Endothelial cell (in vitro differentiated cells): ENCODE measurements around the gene TEX11. TPM values are rescaled to one million over a fixed set of nuclear protein-coding genes. Genes with fewer than 3 reads are reported as not detected.

Experiments used
- DNase-seq: peaks from one replicate; pipeline ENCODE4 v3.0.0; 2021; ENCODE audit warnings: low spot score
- H3K27ac Mint-ChIP-seq: one replicate; pipeline ENCODE4 v1.8.0; 2021; ENCODE audit warnings: mixed read lengths, inconsistent platforms; ENCODE audit not compliant: unreplicated experiment
- H3K27me3 Mint-ChIP-seq: one replicate; pipeline ENCODE4 v1.8.0; 2021; ENCODE audit warnings: mild to moderate bottlenecking, moderate library complexity, mixed read lengths, inconsistent platforms; ENCODE audit not compliant: unreplicated experiment
- H3K36me3 Mint-ChIP-seq: one replicate; pipeline ENCODE4 v1.8.0; 2021; ENCODE audit warnings: mild to moderate bottlenecking, low read depth, mixed read lengths, inconsistent platforms; ENCODE audit not compliant: unreplicated experiment
- H3K4me1 Mint-ChIP-seq: one replicate; pipeline ENCODE4 v1.8.0; 2021; ENCODE audit warnings: mild to moderate bottlenecking, mixed read lengths, inconsistent platforms; ENCODE audit not compliant: unreplicated experiment
- H3K4me3 Mint-ChIP-seq: one replicate; pipeline ENCODE4 v1.8.0; 2021; ENCODE audit warnings: mild to moderate bottlenecking, mixed read lengths, inconsistent platforms; ENCODE audit not compliant: unreplicated experiment
- H3K9me3 Mint-ChIP-seq: one replicate; pipeline ENCODE4 v1.8.0; 2021; ENCODE audit warnings: mixed read lengths, inconsistent platforms; ENCODE audit not compliant: unreplicated experiment
- total RNA-seq: library from RNA; stranded (reverse); fragmentation: NEBNext Ultra II Directional; extraction: Animal tissue kit (Norgen Biotek cat#: 25700); gene quantifications from one replicate; pipeline ENCODE4 v1.2.1, GENCODE V29; 2021; ENCODE audit not compliant: unreplicated experiment
- TF ChIP-seq, protein P1 (sequence below): fragments of 200-600 bp; sonication (generic); IDR thresholded peaks from one replicate; pipeline ENCODE4 v1.5.0; 2021; ENCODE audit warnings: antibody characterized with exemption; ENCODE audit not compliant: unreplicated experiment

Gene TEX11
- total RNA-seq, 1 donor from 2014 or later, result not detected

GRCh38 chrX:70509078-70509477 is 399.4 kb downstream of the TEX11 start:
- TF ChIP-seq, protein P1, sequence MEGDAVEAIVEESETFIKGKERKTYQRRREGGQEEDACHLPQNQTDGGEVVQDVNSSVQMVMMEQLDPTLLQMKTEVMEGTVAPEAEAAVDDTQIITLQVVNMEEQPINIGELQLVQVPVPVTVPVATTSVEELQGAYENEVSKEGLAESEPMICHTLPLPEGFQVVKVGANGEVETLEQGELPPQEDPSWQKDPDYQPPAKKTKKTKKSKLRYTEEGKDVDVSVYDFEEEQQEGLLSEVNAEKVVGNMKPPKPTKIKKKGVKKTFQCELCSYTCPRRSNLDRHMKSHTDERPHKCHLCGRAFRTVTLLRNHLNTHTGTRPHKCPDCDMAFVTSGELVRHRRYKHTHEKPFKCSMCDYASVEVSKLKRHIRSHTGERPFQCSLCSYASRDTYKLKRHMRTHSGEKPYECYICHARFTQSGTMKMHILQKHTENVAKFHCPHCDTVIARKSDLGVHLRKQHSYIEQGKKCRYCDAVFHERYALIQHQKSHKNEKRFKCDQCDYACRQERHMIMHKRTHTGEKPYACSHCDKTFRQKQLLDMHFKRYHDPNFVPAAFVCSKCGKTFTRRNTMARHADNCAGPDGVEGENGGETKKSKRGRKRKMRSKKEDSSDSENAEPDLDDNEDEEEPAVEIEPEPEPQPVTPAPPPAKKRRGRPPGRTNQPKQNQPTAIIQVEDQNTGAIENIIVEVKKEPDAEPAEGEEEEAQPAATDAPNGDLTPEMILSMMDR, result no peak
- peaks cover 3% of the 10 kb centered on the region for H3K27me3 Mint-ChIP-seq
- no peak overlapping the region for H3K27ac Mint-ChIP-seq
- peaks cover 5% of the 10 kb centered on the region for H3K36me3 Mint-ChIP-seq
- DNase-seq, result no peak
- no peak overlapping the region for H3K4me3 Mint-ChIP-seq
- H3K9me3 Mint-ChIP-seq, result no peaks in the 10 kb centered on the region
- H3K4me1 Mint-ChIP-seq, result peaks cover 11% of the 10 kb centered on the region

DNA sequence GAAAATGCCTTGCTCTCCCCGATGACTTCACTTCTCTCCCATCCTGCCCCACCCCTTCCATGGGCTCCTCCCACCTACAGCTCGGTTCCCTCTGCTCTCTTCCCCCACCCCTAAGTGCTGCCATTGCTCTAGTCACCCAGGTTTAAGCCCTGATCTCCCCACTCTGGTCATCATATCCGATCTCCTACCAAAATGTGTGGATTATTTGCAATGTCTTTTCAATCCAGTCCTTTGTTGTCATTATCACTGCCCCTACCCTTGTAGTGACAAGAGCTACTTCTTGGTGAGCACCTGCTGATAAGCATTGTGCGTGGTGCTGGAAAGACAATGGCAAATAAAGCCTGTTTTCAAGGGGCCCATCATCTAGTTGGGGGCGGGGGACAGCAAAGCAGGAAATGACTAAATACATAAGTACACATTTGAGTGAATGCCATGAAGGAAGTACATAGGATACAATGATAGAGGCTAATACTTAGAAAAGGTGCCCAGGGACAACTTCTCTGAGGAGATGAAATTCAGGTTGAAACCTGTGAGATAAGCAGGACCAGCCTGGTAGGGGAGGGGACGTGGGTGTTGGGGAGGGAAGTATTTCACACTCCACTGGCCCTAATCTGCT is 400.1 kb downstream of the TEX11 start:
- no peak overlapping the region for H3K27ac Mint-ChIP-seq
- H3K4me3 Mint-ChIP-seq, result no peak overlapping the region
- no peak for DNase-seq
- TF ChIP-seq, protein P1, result no peak
- H3K27me3 Mint-ChIP-seq, result peaks cover 3% of the 10 kb centered on the region
- H3K36me3 Mint-ChIP-seq, result peaks cover 5% of the 10 kb centered on the region
- peaks cover 11% of the 10 kb centered on the region for H3K4me1 Mint-ChIP-seq
- no peaks in the 10 kb centered on the region for H3K9me3 Mint-ChIP-seq

DNA sequence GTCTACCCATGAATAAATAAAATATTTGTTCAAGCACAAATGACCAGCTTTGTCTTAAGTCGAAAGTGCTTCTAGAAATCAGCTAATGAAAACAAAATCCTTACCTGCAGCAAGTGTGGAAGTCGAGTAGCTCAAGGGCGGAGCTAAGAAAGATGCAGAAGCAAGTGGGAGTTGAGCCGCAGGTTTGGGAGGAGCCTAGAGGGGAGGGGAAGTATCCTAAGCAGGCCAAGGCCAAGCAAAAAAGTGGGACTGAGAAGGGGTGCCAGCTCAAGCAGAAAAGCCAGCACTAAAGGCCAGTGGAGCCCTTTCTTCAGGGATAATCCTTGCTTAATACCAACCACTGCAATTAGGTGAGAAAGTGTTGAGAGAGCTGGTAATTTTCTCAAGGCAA is 403.1 kb downstream of the TEX11 start:
- Mint-ChIP-seq H3K9me3 (no peaks in the 10 kb centered on the region), H3K4me1 (peaks cover 11% of the 10 kb centered on the region), H3K36me3 (peaks cover 12% of the 10 kb centered on the region), H3K27ac (no peak overlapping the region), H3K27me3 (peaks cover 3% of the 10 kb centered on the region), H3K4me3 (no peak overlapping the region)
- TF ChIP-seq, protein P1, result no peak
- no peak for DNase-seq

- H3K4me3 Mint-ChIP-seq, result no peak overlapping the region
- H3K36me3 Mint-ChIP-seq, result peaks cover 12% of the 10 kb centered on the region
- H3K27me3 Mint-ChIP-seq, result peaks cover under 1% of the 10 kb centered on the region
- DNase-seq, result no peak
- TF ChIP-seq, protein P1, result no peak
- no peaks in the 10 kb centered on the region for H3K9me3 Mint-ChIP-seq
- peaks cover 9% of the 10 kb centered on the region for H3K4me1 Mint-ChIP-seq
- H3K27ac Mint-ChIP-seq, result no peak overlapping the region
Observed at GRCh38 chrX:70504772-70505450, 403.6 kb downstream of the TEX11 start.

DNA sequence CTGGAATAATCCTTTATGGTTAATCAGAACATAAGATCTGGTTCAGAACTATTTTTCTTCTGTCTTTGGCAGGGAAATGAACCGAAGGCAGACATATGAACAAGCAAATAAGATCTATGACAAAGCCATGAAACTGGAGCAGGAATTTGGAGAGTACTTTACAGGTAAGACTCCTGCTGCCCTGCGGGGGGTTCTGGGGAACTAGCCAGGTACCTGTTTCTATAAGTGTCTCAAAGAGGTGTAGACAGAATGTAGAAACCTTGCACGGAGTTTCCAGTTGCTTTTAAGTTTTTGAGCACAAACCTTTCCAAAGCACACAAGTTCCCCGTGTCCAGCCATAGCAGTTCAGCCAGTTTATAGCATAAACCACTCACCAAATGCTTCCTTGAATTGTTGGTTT is 407.7 kb downstream of the TEX11 start:
- Mint-ChIP-seq H3K9me3 (no peaks in the 10 kb centered on the region), H3K36me3 (peaks cover 12% of the 10 kb centered on the region), H3K27me3 (peaks cover 4% of the 10 kb centered on the region), H3K4me3 (no peak overlapping the region), H3K4me1 (no peaks in the 10 kb centered on the region), H3K27ac (no peak overlapping the region)
- TF ChIP-seq, protein P1, result no peak
- DNase-seq, result no peak
